Colonic mucosa (tissue), 4 donors: ENCODE data around the gene CRYGD. TPM values are rescaled to one million over a fixed set of nuclear protein-coding genes. Genes with fewer than 3 reads are reported as not detected.

ENCODE experiments used
- DNase-seq: peaks from one replicate; pipeline ENCODE4 v3.0.0-alpha.2; 2020
- H3K27ac ChIP-seq: fragments of 200-600 bp; one replicate; pipeline ENCODE4 v1.8.0; 2021
- H3K27me3 ChIP-seq: fragments of 200-600 bp; one replicate; pipeline ENCODE4 v1.8.0; 2021
- H3K36me3 ChIP-seq: fragments of 200-600 bp; one replicate; pipeline ENCODE4 v1.8.0; 2021
- H3K4me1 ChIP-seq: fragments of 200-600 bp; one replicate; pipeline ENCODE4 v1.8.0; 2021; ENCODE audit warnings: mild to moderate bottlenecking
- H3K4me3 ChIP-seq: fragments of 200-600 bp; one replicate; pipeline ENCODE4 v1.8.0; 2021
- H3K9ac ChIP-seq, 2 donors: one replicate each; pipeline ENCODE4 v1.7.0; 2013; ENCODE audit warnings: control low read depth in 2 of 2, low read depth in 2 of 2, low read length in 2 of 2
- H3K9me3 ChIP-seq: fragments of 200-600 bp; one replicate; pipeline ENCODE4 v1.8.0; 2021
- intact Hi-C: fragments of 100-400 bp; cut with DNase I; formaldehyde crosslinking; loops from one replicate; pipeline ENCODE4 v1.14.1; 2022
- total RNA-seq, 2 donors: library from RNA; stranded (reverse); fragmentation: NEBNext Ultra II Directional in 1 of 2; extraction: Animal tissue kit (Norgen Biotek cat#: 25700) in 1 of 2; gene quantifications; one replicate each; pipeline ENCODE4 v1.2.1, GENCODE V29; 2021
- TF ChIP-seq, protein P1 (sequence below): fragments of 200-600 bp; IDR thresholded peaks from one replicate; pipeline ENCODE4 v1.8.0; 2022; ENCODE audit warnings: antibody characterized with exemption, mild to moderate bottlenecking
- donor health status: healthy.
- donor health status: DM: no; HTN: no; CAD: no.
- donor health status: DM: no; HTN: no; CAD: no.

CRYGD gene
- total RNA-seq, 2 donors from 2014 or later = not detected

DNA sequence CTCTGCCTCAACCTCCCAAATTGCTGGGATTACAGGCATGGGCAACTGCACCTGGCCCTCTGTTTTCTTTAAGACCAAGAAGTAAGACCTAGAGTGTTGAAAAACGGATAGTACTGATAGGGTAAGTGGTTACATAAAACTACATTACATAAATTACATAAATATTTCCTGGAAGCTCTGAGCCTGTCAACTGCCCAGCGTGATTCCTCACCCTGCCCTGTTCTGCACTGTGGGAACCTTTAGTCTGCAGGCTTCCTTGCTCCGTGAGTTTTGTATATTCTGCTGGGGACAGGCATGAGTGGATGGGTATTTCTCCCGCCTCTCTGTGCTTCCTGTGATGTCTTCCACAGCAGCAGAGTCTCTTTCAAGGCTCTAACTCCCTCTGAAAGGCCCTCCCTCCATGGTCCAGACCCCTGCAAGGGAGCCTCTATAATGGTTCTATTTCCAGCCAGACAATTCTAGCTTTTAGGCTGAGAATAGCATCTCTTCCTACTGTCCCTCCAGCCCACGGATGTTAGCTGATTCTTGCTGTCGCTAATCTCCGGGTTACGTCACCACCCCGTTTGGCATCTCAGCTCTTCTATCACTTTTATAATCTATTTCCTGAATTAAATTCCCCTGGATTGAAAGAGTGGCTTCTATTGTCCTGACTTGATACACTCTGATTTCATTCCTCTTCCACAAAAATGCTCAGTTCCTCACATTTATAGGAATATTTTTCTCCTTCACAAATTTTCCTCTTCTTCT, 49.5 kb downstream of the CRYGD start:
- no peak overlapping the region for H3K4me3 ChIP-seq
- TF ChIP-seq, protein P1, sequence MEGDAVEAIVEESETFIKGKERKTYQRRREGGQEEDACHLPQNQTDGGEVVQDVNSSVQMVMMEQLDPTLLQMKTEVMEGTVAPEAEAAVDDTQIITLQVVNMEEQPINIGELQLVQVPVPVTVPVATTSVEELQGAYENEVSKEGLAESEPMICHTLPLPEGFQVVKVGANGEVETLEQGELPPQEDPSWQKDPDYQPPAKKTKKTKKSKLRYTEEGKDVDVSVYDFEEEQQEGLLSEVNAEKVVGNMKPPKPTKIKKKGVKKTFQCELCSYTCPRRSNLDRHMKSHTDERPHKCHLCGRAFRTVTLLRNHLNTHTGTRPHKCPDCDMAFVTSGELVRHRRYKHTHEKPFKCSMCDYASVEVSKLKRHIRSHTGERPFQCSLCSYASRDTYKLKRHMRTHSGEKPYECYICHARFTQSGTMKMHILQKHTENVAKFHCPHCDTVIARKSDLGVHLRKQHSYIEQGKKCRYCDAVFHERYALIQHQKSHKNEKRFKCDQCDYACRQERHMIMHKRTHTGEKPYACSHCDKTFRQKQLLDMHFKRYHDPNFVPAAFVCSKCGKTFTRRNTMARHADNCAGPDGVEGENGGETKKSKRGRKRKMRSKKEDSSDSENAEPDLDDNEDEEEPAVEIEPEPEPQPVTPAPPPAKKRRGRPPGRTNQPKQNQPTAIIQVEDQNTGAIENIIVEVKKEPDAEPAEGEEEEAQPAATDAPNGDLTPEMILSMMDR = no peak
- no peaks in the 10 kb centered on the region for H3K4me1 ChIP-seq
- no peaks in the 10 kb centered on the region for H3K36me3 ChIP-seq
- no peaks in the 10 kb centered on the region for H3K27me3 ChIP-seq
- no peak overlapping the region for H3K27ac ChIP-seq
- intact Hi-C loops = loop anchor here (10.0 kb wide), 1 partner anchor 450 kb away; the partner anchor contains the start of gene METTL21A
- DNase-seq = no peak
- no peaks in the 10 kb centered on the region for H3K9me3 ChIP-seq
- no peak overlapping the region for H3K9ac ChIP-seq

- TF ChIP-seq, protein P1 = peak; percentile 65
- Histone ChIP-seq H3K4me1 (no peaks in the 10 kb centered on the region), H3K9me3 (no peaks in the 10 kb centered on the region), H3K9ac (no peak overlapping the region), H3K4me3 (no peak overlapping the region), H3K27ac (no peak overlapping the region), H3K27me3 (no peaks in the 10 kb centered on the region), H3K36me3 (no peaks in the 10 kb centered on the region)
- intact Hi-C loops = loop anchor here (10.0 kb wide), 1 partner anchor 448 kb away; the partner anchor contains the start of gene METTL21A
- peak; percentile 78 for DNase-seq
Measured at GRCh38 chr2:208072250-208072892, 52.0 kb downstream of the CRYGD start.

Other genes starting within 250 kb of the CRYGD start
- gene PLEKHM3, start 99.0 kb downstream of the CRYGD start, total RNA-seq = 1 to 10 TPM; 5.7 to 8.3 TPM
- not detected for gene CRYGC, start 5.3 kb upstream of the CRYGD start, total RNA-seq
- gene CRYGB, start 21.6 kb upstream of the CRYGD start, total RNA-seq = not detected
- gene CRYGA, start 39.1 kb upstream of the CRYGD start, total RNA-seq = not detected
- gene C2orf80, start 65.5 kb upstream of the CRYGD start, total RNA-seq = not detected
- gene IDH1, start 130.5 kb upstream of the CRYGD start, total RNA-seq = 100 to 1,000 TPM; 250 to 348 TPM
- 10 to 100 TPM; 14.6 to 18.2 TPM for gene PIKFYVE, start 141.7 kb upstream of the CRYGD start, total RNA-seq